CD14-positive monocyte (primary cell): Measurements from ENCODE around the gene SC5D. TPM values are rescaled to one million over a fixed set of nuclear protein-coding genes. Genes with fewer than 3 reads are reported as not detected.

Source experiments
- DNase-seq, 3 donors: peaks; one replicate each; pipeline ENCODE4 v3.0.0-alpha.2; 2011 to 2022
- H2AFZ ChIP-seq: 2 replicates; pipeline ENCODE4 v1.6.0; 2012; ENCODE audit warnings: mild to moderate bottlenecking, low read depth, low read length, inconsistent platforms; ENCODE audit not compliant: insufficient read depth, poor library complexity, severe bottlenecking
- H3K27ac ChIP-seq, 2 donors: 1 replicate in 1 of 2; 2 replicates in 1 of 2; pipeline ENCODE4 v1.5.1; 2012 to 2013; ENCODE audit warnings: low read length in 2 of 2, control low read depth in 1 of 2, inconsistent platforms in 1 of 2, low read depth in 1 of 2, mild to moderate bottlenecking in 1 of 2
- H3K27me3 ChIP-seq, 2 donors: one replicate each; pipeline versions ENCODE4 v1.6.0 to v1.6.1; 2011 to 2013; ENCODE audit warnings: low read length in 2 of 2; ENCODE audit not compliant: control insufficient read depth in 2 of 2, insufficient read depth in 2 of 2
- H3K36me3 ChIP-seq, 2 donors: replicated peaks in 1 of 2; 1 replicate in 1 of 2; 2 replicates in 1 of 2; pipeline versions ENCODE4 v1.5.1 to v1.6.1; 2012 to 2013; ENCODE audit warnings: low read length in 2 of 2, control low read depth in 1 of 2, inconsistent platforms in 1 of 2, mild to moderate bottlenecking in 1 of 2; ENCODE audit not compliant: insufficient read depth in 2 of 2, control insufficient read depth in 1 of 2
- H3K4me1 ChIP-seq, 2 donors: 1 replicate in 1 of 2; 2 replicates in 1 of 2; pipeline versions ENCODE4 v1.5.1 to v1.6.1; 2012 to 2013; ENCODE audit warnings: low read length in 2 of 2, control low read depth in 1 of 2, inconsistent platforms in 1 of 2, mild to moderate bottlenecking in 1 of 2, moderate library complexity in 1 of 2; ENCODE audit not compliant: insufficient read depth in 2 of 2, control insufficient read depth in 1 of 2
- H3K4me2 ChIP-seq: replicated peaks from 2 replicates; pipeline ENCODE3; 2012; ENCODE audit warnings: low read length, moderate library complexity, mild to moderate bottlenecking; ENCODE audit not compliant: poor library complexity, severe bottlenecking; ENCODE audit errors: extremely low read depth
- H3K4me3 ChIP-seq, 3 experiments: fragments of 200-600 bp in 1 of 3; sonication (generic) in 1 of 3; replicated peaks in 1 of 3; 1 replicate in 2 of 3; 2 replicates in 1 of 3; pipeline ENCODE4 v1.5.1; 2011 to 2013; ENCODE audit warnings: low read length in 3 of 3, mild to moderate bottlenecking in 3 of 3, control low read depth in 2 of 3, low read depth in 2 of 3, inconsistent platforms in 1 of 3, moderate library complexity in 1 of 3
- H3K79me2 ChIP-seq: 2 replicates; pipeline ENCODE4 v1.6.0; 2012; ENCODE audit warnings: mild to moderate bottlenecking, control low read depth, inconsistent platforms, low read length, moderate library complexity; ENCODE audit not compliant: insufficient read depth
- H3K9ac ChIP-seq: 2 replicates; pipeline ENCODE4 v1.6.0; 2017; ENCODE audit warnings: low read length, mild to moderate bottlenecking; ENCODE audit not compliant: insufficient read depth, poor library complexity, severe bottlenecking
- H3K9me3 ChIP-seq, 2 donors: replicated peaks in 1 of 2; 1 replicate in 1 of 2; 2 replicates in 1 of 2; pipeline versions ENCODE4 v1.5.1 to v1.6.1; 2012 to 2013; ENCODE audit warnings: low read length in 2 of 2, control low read depth in 1 of 2; ENCODE audit not compliant: control insufficient read depth in 1 of 2, insufficient read depth in 1 of 2
- H4K20me1 ChIP-seq: 2 replicates; pipeline ENCODE4 v1.6.0; 2012; ENCODE audit warnings: mild to moderate bottlenecking, low read length, control low read depth, moderate library complexity; ENCODE audit not compliant: insufficient read depth
- H3K27ac Mint-ChIP-seq, 7 donors: one replicate each; pipeline ENCODE4 v1.8.0; 2020; ENCODE audit warnings: mild to moderate bottlenecking in 7 of 7, mixed read lengths in 7 of 7, moderate library complexity in 6 of 7, inconsistent platforms in 2 of 7
- H3K27me3 Mint-ChIP-seq, 3 donors: one replicate each; pipeline ENCODE4 v1.8.0; 2021 to 2022; ENCODE audit warnings: low read depth in 3 of 3, mild to moderate bottlenecking in 3 of 3, mixed read lengths in 3 of 3, moderate library complexity in 3 of 3, inconsistent platforms in 1 of 3
- H3K36me3 Mint-ChIP-seq, 2 donors: one replicate each; pipeline ENCODE4 v1.8.0; 2020; ENCODE audit warnings: mixed read lengths in 2 of 2, inconsistent platforms in 1 of 2, mild to moderate bottlenecking in 1 of 2
- H3K4me1 Mint-ChIP-seq: one replicate; pipeline ENCODE4 v1.8.0; 2020; ENCODE audit warnings: mild to moderate bottlenecking, mixed read lengths
- H3K4me3 Mint-ChIP-seq, 2 donors: one replicate each; pipeline ENCODE4 v1.8.0; 2020; ENCODE audit warnings: mild to moderate bottlenecking in 2 of 2, mixed read lengths in 2 of 2, moderate library complexity in 1 of 2
- H3K9me3 Mint-ChIP-seq, 7 donors: one replicate each; pipeline ENCODE4 v1.8.0; 2020 to 2022; ENCODE audit warnings: mixed read lengths in 7 of 7, mild to moderate bottlenecking in 6 of 7, moderate library complexity in 6 of 7, inconsistent platforms in 2 of 7
- WGBS: methylation state at CpG from one replicate; pipeline ENCODE4 v1.1.5; 2013; ENCODE audit warnings: missing lambda C conversion rate; ENCODE audit not compliant: insufficient coverage; 5-methylcytosine and 5-hydroxymethylcytosine counted together
- intact Hi-C, 2 donors: fragments of 100-400 bp; cut with micrococcal nuclease; formaldehyde crosslinking; loops; one replicate each; pipeline versions ENCODE4 v1.15.0 to v1.15.1; 2023
- polyA plus RNA-seq, 3 donors: library from polyadenylated mRNA; depleted of rRNA in 1 of 3; unstranded in 2 of 3; stranded (reverse) in 1 of 3; fragments of 300-500 nt in 2 of 3; fragments of >200 nt in 1 of 3; fragmentation: Illumina TruSeq in 2 of 3; gene quantifications; 1 replicate in 2 of 3; 2 replicates in 1 of 3; pipeline ENCODE4 v1.2.3, GENCODE V29; 2012 to 2021
- TF ChIP-seq, protein P1 (sequence below): fragments of 200-600 bp; IDR thresholded peaks from one replicate; pipeline ENCODE4 v1.8.0; 2022; ENCODE audit warnings: antibody characterized with exemption, mild to moderate bottlenecking

SC5D gene
- polyA plus RNA-seq, 3 donors = 6.4 to 8.3 (median 8.3) TPM

DNA sequence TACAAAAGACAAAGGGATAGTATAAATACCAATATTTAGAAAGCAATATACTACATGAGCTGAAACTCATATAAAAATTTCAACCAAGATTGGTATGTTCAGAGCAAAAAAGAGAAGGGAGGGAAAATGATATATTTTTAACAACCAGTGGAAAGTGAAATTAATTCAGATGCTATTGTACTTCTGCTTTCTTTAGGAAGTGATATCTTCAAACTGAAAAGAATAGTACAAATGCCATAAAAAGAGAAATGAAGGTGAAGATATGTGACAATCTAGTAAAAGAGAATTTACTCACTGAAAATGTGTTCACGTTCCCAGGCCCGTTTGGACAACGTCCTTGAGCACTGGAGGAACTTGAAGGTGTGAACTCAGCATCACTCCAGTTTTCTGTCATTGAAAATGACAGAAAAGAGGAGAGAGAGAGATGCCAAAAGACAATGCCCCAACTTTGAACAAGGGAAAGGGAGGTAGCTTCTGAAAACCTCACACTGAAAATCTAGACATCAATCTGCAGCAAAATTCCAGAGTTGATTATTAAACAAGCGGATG is 47.5 kb downstream of the SC5D start:
- H3K27ac ChIP-seq = peak overlapping the region; percentile 21 to 79
- intact Hi-C loops = no loop called here

DNA sequence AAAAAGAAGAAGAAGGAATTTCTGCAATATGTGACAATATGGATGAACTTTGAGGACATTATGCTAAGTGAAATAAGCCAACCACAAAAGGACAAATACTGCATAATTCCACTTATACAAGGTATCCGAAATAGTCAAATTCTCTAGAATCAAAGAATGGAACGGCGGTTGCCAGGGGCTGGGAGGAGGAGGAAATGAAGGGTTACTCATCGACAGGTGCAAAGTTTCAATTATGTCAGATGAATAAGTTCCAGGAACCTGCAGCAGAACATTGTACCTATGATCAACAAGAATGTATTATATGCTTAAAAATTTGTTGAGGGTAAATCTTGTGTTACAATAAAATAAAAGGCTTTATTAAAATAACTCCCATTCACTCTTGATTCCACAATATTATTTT is 49.0 kb downstream of the SC5D start:
- H3K27me3 Mint-ChIP-seq = peaks cover 0 to 1% (median 0%) of the 10 kb centered on the region in 3 donors
- peaks cover 0 to 2% (median 0%) of the 10 kb centered on the region in 7 donors for H3K9me3 Mint-ChIP-seq
- peaks cover 49% of the 10 kb centered on the region for H3K4me1 Mint-ChIP-seq
- H3K4me3 Mint-ChIP-seq = no peak overlapping the region
- Histone ChIP-seq H3K9me3 (no peaks in the 10 kb centered on the region), H4K20me1 (no peaks in the 10 kb centered on the region), H3K9ac (no peak overlapping the region), H3K36me3 (no peaks in the 10 kb centered on the region), H3K79me2 (no peaks in the 10 kb centered on the region), H3K27me3 (no peaks in the 10 kb centered on the region), H2AFZ (no peak overlapping the region), H3K4me2 (no peak overlapping the region), H3K4me3 (no peak overlapping the region), H3K4me1 (peaks cover 33 to 50% of the 10 kb centered on the region in 2 donors), H3K27ac (no peak overlapping the region)
- no peaks in the 10 kb centered on the region for H3K36me3 Mint-ChIP-seq
- H3K27ac Mint-ChIP-seq = peak overlapping the region in 1 of 7 donors; percentile 86
- TF ChIP-seq, protein P1, sequence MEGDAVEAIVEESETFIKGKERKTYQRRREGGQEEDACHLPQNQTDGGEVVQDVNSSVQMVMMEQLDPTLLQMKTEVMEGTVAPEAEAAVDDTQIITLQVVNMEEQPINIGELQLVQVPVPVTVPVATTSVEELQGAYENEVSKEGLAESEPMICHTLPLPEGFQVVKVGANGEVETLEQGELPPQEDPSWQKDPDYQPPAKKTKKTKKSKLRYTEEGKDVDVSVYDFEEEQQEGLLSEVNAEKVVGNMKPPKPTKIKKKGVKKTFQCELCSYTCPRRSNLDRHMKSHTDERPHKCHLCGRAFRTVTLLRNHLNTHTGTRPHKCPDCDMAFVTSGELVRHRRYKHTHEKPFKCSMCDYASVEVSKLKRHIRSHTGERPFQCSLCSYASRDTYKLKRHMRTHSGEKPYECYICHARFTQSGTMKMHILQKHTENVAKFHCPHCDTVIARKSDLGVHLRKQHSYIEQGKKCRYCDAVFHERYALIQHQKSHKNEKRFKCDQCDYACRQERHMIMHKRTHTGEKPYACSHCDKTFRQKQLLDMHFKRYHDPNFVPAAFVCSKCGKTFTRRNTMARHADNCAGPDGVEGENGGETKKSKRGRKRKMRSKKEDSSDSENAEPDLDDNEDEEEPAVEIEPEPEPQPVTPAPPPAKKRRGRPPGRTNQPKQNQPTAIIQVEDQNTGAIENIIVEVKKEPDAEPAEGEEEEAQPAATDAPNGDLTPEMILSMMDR = no peak
- no CpG with 5 or more reads among the region's 4 CpGs for WGBS
- DNase-seq = no peak
- intact Hi-C loops = no loop called here

More for the DNA sequence above, 47.5 kb downstream of the SC5D start:
- no peaks in the 10 kb centered on the region for H3K27me3 ChIP-seq
- no peak overlapping the region for H2AFZ ChIP-seq
- peaks cover 0 to 3% (median 1%) of the 10 kb centered on the region in 3 donors for H3K27me3 Mint-ChIP-seq
- H3K4me3 Mint-ChIP-seq = peak overlapping the region in 1 of 2 donors; percentile 63
- H3K79me2 ChIP-seq = no peaks in the 10 kb centered on the region
- no peaks in the 10 kb centered on the region for H3K36me3 Mint-ChIP-seq
- no peak overlapping the region for H3K9ac ChIP-seq
- TF ChIP-seq, protein P1 = no peak
- peak overlapping the region; percentile 77 to 93 (median 86) for H3K27ac Mint-ChIP-seq
- no peaks in the 10 kb centered on the region for H3K9me3 ChIP-seq
- peaks cover 0 to 2% (median 0%) of the 10 kb centered on the region in 7 donors for H3K9me3 Mint-ChIP-seq
- peak overlapping the region in 1 of 3 experiments; percentile 24 for H3K4me3 ChIP-seq
- H3K4me2 ChIP-seq = peak overlapping the region; percentile 55
- no peaks in the 10 kb centered on the region for H3K36me3 ChIP-seq
- H3K4me1 Mint-ChIP-seq = peaks cover 55% of the 10 kb centered on the region
- H3K4me1 ChIP-seq = peaks cover 33 to 50% of the 10 kb centered on the region in 2 donors
- WGBS = 5% methylated on average over 3 of the region's 4 CpGs
- DNase-seq = peak in 2 of 3 donors; percentile 7 to 40
- no peaks in the 10 kb centered on the region for H4K20me1 ChIP-seq
